Large intestine (tissue), 3 donors: ENCODE data around the gene RIMBP2. TPM values are rescaled to one million over a fixed set of nuclear protein-coding genes. Genes with fewer than 3 reads are reported as not detected.
"Not testable (repeated sequence)": the region's sequence is repeated elsewhere in the genome, so short reads cannot be mapped to it uniquely, and the experiment has no call there.

ENCODE experiments used
- DNase-seq, 2 donors: peaks; one replicate each; pipeline versions ENCODE4 v3.0.0 to v3.0.0-alpha.2; 2013
- H3K27ac ChIP-seq: one replicate; pipeline ENCODE4 v1.5.1; 2013; ENCODE audit warnings: low read length
- H3K27me3 ChIP-seq: 2 replicates; pipeline ENCODE4 v1.6.1; 2013; ENCODE audit warnings: low read length; ENCODE audit not compliant: control insufficient read depth, insufficient read depth
- H3K36me3 ChIP-seq: 2 replicates; pipeline ENCODE4 v1.6.1; 2013; ENCODE audit warnings: low read length; ENCODE audit not compliant: control insufficient read depth, insufficient read depth
- H3K4me1 ChIP-seq: one replicate; pipeline ENCODE4 v1.6.1; 2013; ENCODE audit warnings: low read length; ENCODE audit not compliant: control insufficient read depth, insufficient read depth
- H3K4me3 ChIP-seq: one replicate; pipeline ENCODE4 v1.5.1; 2013; ENCODE audit warnings: low read length
- H3K9me3 ChIP-seq: one replicate; pipeline ENCODE4 v1.6.1; 2013; ENCODE audit warnings: mild to moderate bottlenecking, low read depth, low read length, moderate library complexity; ENCODE audit not compliant: control insufficient read depth
- WGBS: methylation state at CpG from one replicate; pipeline ENCODE4 v1.1.5; 2013; ENCODE audit warnings: low lambda C conversion rate; ENCODE audit not compliant: insufficient coverage; 5-methylcytosine and 5-hydroxymethylcytosine counted together
- polyA plus RNA-seq: library from polyadenylated mRNA; unstranded; fragments of 120-200 nt; gene quantifications from one replicate; pipeline ENCODE4 v1.2.1, GENCODE V29; 2013

RIMBP2 gene
- polyA plus RNA-seq, 1 donor: 22.7 TPM

- Histone ChIP-seq H3K36me3 (no peaks in the 10 kb centered on the region), H3K27ac (no peak overlapping the region)
- 94% methylated on average over 2 of the region's 4 CpGs for WGBS
Observed at GRCh38 chr12:130587966-130588365, 128.1 kb downstream of the RIMBP2 start.

GRCh38 chr12:130584475-130584874, 131.6 kb downstream of the RIMBP2 start:
- not testable (repeated sequence) for H3K27ac ChIP-seq, H3K36me3 ChIP-seq, H3K4me1 ChIP-seq, DNase-seq, H3K27me3 ChIP-seq, H3K9me3 ChIP-seq, H3K4me3 ChIP-seq

More at GRCh38 chr12:130587966-130588365, 128.1 kb downstream of the RIMBP2 start:
- no peak for DNase-seq
- Histone ChIP-seq H3K4me3 (no peak overlapping the region), H3K27me3 (no peaks in the 10 kb centered on the region), H3K4me1 (no peaks in the 10 kb centered on the region), H3K9me3 (peaks cover 8% of the 10 kb centered on the region)

- DNase-seq: no peak
- no peak overlapping the region for H3K27ac ChIP-seq
- 72% methylated on average over 3 of the region's 4 CpGs for WGBS
- no peaks in the 10 kb centered on the region for H3K4me1 ChIP-seq
- no peaks in the 10 kb centered on the region for H3K27me3 ChIP-seq
- no peaks in the 10 kb centered on the region for H3K36me3 ChIP-seq
- peaks cover 8% of the 10 kb centered on the region for H3K9me3 ChIP-seq
- H3K4me3 ChIP-seq: no peak overlapping the region
Observed at GRCh38 chr12:130583800-130584199, 132.3 kb downstream of the RIMBP2 start.

GRCh38 chr12:130583317-130583716, 132.8 kb downstream of the RIMBP2 start:
- Histone ChIP-seq H3K4me1 (no peaks in the 10 kb centered on the region), H3K27me3 (no peaks in the 10 kb centered on the region), H3K4me3 (no peak overlapping the region), H3K27ac (no peak overlapping the region), H3K9me3 (peaks cover 8% of the 10 kb centered on the region), H3K36me3 (no peaks in the 10 kb centered on the region)
- no peak for DNase-seq
- 100% methylated on average over 2 of the region's 5 CpGs for WGBS

- H3K36me3 ChIP-seq: no peaks in the 10 kb centered on the region
- no CpG with 5 or more reads among the region's 6 CpGs for WGBS
- H3K27ac ChIP-seq: no peak overlapping the region
- no peaks in the 10 kb centered on the region for H3K4me1 ChIP-seq
- DNase-seq: no peak
- H3K4me3 ChIP-seq: no peak overlapping the region
- H3K9me3 ChIP-seq: peaks cover 8% of the 10 kb centered on the region
- no peaks in the 10 kb centered on the region for H3K27me3 ChIP-seq
Observed at GRCh38 chr12:130582286-130582685, 133.8 kb downstream of the RIMBP2 start.

- Histone ChIP-seq H3K27ac (no peak overlapping the region), H3K27me3 (no peaks in the 10 kb centered on the region), H3K36me3 (no peaks in the 10 kb centered on the region), H3K4me1 (no peaks in the 10 kb centered on the region), H3K9me3 (peaks cover 8% of the 10 kb centered on the region), H3K4me3 (no peak overlapping the region)
- no peak for DNase-seq
- WGBS: 83% methylated on average over 5 of the region's 5 CpGs
Observed at GRCh38 chr12:130581782-130582181, 134.3 kb downstream of the RIMBP2 start.

GRCh38 chr12:130579231-130579630, 136.9 kb downstream of the RIMBP2 start:
- Histone ChIP-seq H3K27ac (no peak overlapping the region), H3K36me3 (no peaks in the 10 kb centered on the region), H3K27me3 (no peaks in the 10 kb centered on the region), H3K4me1 (no peaks in the 10 kb centered on the region), H3K4me3 (no peak overlapping the region), H3K9me3 (peaks cover 8% of the 10 kb centered on the region)
- DNase-seq: no peak
- no CpG with 5 or more reads among the region's 7 CpGs for WGBS

- Histone ChIP-seq H3K27ac (no peak overlapping the region), H3K36me3 (no peaks in the 10 kb centered on the region), H3K4me3 (no peak overlapping the region), H3K27me3 (no peaks in the 10 kb centered on the region), H3K9me3 (no peaks in the 10 kb centered on the region), H3K4me1 (no peaks in the 10 kb centered on the region)
- DNase-seq: no peak
- no CpG with 5 or more reads among the region's 6 CpGs for WGBS
Observed at GRCh38 chr12:130577351-130577750, 138.7 kb downstream of the RIMBP2 start.

- Histone ChIP-seq H3K4me1 (no peaks in the 10 kb centered on the region), H3K27ac (no peak overlapping the region), H3K36me3 (no peaks in the 10 kb centered on the region), H3K4me3 (no peak overlapping the region), H3K9me3 (no peaks in the 10 kb centered on the region), H3K27me3 (no peaks in the 10 kb centered on the region)
- WGBS: no CpG with 5 or more reads among the region's 17 CpGs
- DNase-seq: no peak
Observed at GRCh38 chr12:130576371-130576816, 139.7 kb downstream of the RIMBP2 start.

GRCh38 chr12:130574402-130574801, 141.7 kb downstream of the RIMBP2 start:
- Histone ChIP-seq H3K27ac (no peak overlapping the region), H3K4me1 (no peaks in the 10 kb centered on the region), H3K36me3 (no peaks in the 10 kb centered on the region), H3K27me3 (no peaks in the 10 kb centered on the region), H3K9me3 (no peaks in the 10 kb centered on the region), H3K4me3 (no peak overlapping the region)
- no peak for DNase-seq
- no CpG with 5 or more reads among the region's 6 CpGs for WGBS

GRCh38 chr12:130573766-130574165, 142.3 kb downstream of the RIMBP2 start:
- H3K27ac ChIP-seq: no peak overlapping the region
- H3K4me1 ChIP-seq: no peaks in the 10 kb centered on the region
- DNase-seq: no peak
- WGBS: 80% methylated on average over 4 of the region's 7 CpGs
- H3K27me3 ChIP-seq: no peaks in the 10 kb centered on the region
- no peaks in the 10 kb centered on the region for H3K36me3 ChIP-seq
- no peaks in the 10 kb centered on the region for H3K9me3 ChIP-seq
- no peak overlapping the region for H3K4me3 ChIP-seq
